Fibroblast of gingiva (primary cell): ENCODE data around the gene POFUT2.

Experiments used
- DNase-seq: peaks from one replicate; pipeline ENCODE4 v3.0.0-alpha.2; 2011; ENCODE audit warnings: low read depth

The POFUT2 gene, protein sequence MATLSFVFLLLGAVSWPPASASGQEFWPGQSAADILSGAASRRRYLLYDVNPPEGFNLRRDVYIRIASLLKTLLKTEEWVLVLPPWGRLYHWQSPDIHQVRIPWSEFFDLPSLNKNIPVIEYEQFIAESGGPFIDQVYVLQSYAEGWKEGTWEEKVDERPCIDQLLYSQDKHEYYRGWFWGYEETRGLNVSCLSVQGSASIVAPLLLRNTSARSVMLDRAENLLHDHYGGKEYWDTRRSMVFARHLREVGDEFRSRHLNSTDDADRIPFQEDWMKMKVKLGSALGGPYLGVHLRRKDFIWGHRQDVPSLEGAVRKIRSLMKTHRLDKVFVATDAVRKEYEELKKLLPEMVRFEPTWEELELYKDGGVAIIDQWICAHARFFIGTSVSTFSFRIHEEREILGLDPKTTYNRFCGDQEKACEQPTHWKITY

DNA sequence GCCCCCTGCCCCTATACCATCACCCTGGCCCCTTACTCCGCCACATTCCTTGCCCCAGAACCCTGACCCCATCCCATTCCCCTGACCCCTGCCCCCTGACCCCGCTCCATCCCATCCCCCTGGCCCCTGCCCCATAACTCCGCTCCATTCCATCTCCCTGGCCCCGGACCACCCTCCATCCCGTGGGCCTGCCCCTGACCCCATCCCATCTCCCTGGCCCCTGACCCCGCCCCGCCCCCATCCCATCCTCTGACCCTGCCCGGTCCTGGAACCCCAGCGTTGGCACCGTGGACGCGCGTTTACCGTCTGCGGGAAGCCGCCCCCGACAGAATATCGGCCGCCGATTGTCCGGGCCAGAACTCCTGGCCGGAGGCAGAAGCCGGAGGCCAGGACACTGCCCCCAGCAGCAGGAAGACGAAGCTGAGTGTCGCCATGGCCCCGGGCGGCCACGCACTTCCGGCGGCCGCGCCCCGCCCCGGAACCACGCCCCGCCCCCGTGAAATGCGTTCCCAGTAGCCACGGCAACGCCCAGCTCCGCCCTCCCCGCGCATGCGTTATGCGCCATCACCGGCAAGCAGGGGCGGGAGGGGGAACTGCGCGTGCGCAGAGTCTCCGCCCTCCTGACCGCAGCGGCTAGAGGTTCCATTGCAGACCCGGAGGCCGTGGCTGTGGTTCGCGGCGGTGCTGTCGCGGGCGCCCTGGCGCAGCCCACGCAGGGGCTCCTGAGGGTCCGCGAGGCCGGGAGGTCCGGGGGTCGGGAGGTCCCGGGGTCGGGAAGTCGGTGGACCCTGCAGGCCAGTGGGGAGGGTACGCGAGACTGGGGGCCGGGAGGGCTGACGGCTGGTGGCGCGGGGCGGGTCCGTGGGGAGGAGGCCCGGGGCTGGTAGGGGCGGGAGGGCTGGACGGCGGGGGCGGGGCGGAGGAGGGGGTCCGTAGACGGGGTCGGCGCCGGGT is at the start of gene POFUT2:
Gene POFUT2 (minus strand): TSS at position 458 of the 954 bp plus-strand sequence. CDS start 24 bp downstream, at position 434.
- DNase-seq, result peak; percentile 92

DNA sequence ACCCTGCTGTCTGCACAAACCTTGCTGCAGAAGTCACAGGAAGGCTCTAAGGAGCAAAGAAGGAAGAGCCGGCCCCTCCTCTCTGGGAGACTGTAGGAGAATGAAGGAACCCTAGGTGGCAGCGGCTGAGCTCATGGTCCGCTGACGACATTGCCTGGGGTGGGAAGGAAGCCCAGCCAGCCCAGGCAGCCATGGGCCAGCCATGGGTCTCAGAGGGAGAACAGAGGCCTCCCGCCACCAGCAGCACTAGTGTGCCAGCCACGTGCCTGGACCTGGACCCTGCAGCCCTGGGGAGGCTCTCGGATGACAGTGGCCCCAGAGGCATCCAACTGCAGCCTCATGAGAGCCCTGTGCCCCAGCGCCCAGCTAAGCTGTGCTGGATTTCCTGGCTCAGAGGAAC is 49.2 kb upstream of the POFUT2 start:
- no peak for DNase-seq

DNA sequence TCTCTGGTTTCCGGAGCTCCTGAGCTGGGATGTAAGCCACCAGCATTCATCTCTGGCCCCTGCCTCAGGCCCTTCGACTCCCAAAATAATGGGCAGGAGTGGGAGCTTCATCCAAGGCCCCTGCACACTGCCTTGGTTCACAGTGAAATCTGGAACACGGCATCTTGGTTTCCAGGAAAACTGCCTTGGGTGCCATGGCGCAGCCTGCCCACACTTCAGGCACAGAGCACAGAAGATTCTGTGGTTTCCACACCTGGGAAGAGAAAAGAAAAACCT is 48.8 kb upstream of the POFUT2 start:
- no peak for DNase-seq

DNA sequence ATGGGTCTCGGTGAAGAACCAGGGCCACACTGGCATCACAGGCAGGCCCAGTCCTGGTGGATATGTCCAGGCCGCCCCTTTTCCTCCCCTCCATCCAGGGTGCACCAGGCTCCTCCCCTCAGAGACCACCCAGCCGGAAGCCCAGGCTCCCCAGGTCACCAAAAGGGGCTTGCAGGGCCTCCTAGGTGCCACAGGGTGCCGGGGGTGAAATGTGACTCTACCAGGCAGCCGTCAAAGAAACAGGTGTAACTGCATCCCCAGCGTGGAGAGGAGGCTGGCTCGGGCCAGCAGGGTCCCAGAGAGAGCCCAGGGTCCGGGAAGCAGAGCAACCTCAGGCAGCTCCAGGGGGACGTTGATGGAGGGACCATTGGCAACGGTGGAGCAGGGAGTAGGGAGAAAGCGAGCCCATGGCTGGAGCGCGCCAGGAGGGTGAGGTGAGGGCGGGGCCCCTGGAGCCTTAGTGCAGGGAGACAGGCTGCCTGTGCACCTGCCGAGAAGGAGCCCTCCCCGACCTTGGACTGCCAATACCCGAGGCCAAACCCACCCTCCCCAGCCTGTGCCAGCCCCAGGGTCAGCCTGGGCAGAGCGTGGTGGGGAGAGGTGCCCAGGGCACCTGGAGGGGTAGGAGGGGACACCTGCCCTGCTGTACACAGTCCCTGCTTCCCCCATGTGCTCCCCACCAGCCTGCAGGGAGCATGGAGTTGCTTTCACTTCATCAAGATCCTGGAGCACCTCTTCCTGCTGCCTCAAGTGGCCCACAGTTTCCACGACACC is 48.3 kb upstream of the POFUT2 start:
- DNase-seq, result no peak

DNA sequence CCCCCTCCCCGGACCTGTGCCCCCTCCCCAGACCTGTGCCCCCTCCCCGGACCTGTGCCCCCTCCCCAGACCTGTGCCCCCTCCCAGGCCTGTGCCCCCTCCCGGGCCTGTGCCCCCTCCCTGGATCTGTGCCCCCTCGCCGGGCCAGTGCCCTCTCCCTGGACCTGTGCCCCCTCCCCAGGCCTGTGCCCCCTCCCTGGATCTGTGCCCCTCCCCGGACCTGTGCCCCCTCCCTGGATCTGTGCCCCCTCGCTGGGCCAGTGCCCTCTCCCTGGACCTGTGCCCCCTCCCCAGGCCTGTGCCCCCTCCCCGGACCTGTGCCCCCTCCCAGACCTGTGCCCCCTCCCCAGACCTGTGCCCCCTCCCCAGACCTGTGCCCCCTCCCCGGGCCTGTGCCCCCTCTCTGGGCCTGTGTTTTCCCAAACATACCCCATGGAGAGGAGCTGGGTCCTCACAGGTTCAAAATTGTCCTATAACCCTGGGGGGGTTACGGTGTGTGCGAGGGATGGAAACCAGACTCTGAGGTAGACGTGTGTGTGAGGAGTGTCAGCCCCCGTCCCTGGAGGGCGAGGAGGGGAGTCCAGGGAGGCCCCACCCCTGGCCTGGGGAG is 47.6 kb upstream of the POFUT2 start:
- DNase-seq, result no peak

DNA sequence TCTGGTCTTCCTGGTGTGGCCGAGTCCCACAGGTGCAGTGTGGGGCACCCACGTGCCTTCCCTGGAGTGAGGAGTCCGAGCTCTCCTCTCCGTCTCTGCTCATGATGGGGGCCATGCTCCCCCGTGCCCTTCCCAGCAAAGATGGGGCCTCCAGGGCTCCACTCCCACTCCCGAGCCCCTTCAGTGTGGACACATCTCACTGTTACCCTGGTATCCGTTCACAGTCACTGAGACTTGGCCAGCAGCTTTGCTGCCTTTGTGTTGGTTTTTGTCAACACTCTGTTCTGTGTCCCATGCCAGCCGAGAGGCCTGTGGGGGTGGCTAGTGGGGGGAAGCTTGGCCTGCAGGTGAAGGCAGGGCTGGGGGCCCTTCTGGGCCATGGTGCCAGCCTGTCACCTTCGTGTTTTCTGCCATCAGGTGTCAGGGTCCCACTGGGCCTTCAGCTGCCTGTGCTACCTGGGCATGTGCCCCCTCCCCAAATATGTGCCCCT is 46.9 kb upstream of the POFUT2 start:
- no peak for DNase-seq

DNA sequence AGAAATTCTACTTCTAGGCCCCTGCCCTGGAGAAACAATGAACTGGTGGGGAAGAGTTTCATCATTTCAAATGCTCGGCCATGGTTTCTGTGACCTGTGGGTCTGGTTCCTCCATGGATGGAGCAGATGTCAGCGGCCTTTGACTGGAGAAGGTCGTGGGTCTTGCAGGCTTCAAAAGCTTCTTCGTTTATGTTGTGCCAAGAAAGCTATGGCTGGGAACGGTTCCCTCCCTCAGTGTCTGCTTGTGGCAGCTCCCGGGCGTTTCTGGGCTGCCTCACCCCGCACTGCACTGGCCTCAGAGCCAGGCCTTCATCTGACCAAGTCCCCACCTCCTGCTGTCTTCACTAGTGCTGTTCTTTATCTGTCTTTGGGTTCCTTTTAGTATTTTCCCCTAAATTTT is 46.4 kb upstream of the POFUT2 start:
- no peak for DNase-seq

DNA sequence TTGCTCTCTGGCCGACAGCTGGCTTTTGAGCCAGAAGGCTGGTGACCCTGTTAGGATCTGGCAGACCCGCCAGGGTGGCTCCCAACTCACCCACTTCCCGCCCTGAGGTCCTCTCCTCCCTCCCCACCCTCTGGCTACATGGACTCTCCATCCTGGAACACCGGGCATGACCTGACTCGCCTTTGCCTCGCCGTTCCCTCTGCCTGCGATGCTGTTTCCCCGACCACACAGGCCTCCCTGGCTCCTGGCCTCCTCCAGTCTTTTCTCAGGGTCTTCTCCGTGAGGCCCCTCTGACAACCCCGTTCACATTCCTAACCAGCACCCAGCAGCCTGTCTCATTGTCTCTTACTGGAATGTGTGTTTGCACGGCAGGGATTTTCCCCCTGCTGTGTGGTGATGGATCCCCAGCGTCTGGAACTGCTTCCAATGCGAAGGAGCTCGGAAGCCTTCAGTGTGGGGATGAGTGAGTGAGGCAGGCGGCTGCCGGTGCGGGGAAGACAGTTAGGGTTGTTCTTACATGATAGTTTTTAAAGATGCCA is 46.0 kb upstream of the POFUT2 start:
- DNase-seq, result no peak

DNA sequence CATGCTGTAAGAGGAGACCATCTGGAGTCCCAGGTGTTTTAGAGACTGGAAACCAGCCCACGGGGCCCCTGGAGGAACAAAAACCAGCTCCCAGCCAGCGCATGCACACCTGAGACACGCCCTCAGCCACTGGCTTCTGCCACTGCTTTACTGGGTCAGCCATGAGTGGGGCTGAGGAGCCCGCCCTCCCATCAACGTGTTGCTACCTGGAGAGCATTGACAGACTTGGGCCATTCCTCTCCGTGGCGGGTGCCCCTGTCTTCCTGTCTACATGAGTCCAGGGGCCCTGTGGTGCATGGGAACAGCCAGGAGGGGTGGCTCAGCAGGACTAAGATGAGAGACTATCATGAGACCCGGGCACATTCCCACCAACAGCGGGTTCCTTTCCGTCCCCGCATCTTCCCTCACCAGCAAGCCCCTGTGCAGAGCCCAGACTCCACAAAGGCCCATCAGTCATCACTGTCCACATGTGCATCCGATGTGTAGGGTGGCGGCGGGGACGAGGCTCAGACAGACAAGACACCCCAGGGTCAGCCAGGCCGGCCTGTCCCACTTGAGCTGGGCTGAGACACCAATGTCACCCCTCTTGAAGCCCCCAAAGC is 45.4 kb upstream of the POFUT2 start:
- DNase-seq, result no peak

DNA sequence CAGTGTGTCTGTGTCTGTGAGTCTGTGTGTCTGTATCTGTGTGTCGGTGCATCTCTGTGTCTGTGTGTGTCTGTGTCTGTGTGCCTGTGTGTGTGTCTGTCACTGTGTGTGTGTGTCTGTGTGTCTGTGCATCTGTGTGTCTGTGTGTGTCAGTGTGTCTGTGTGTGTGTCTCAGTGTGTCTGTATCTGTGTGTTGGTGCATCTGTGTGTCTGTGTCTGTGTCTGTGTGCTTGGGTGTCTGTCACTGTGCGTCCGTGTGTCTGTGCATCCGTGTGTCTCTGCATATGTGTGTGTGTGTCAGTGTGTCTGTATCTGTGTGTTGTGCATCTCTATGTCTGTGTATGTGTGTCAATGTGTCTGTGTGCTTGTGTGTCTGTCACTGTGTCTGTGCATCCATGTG is 44.7 kb upstream of the POFUT2 start:
- no peak for DNase-seq

DNA sequence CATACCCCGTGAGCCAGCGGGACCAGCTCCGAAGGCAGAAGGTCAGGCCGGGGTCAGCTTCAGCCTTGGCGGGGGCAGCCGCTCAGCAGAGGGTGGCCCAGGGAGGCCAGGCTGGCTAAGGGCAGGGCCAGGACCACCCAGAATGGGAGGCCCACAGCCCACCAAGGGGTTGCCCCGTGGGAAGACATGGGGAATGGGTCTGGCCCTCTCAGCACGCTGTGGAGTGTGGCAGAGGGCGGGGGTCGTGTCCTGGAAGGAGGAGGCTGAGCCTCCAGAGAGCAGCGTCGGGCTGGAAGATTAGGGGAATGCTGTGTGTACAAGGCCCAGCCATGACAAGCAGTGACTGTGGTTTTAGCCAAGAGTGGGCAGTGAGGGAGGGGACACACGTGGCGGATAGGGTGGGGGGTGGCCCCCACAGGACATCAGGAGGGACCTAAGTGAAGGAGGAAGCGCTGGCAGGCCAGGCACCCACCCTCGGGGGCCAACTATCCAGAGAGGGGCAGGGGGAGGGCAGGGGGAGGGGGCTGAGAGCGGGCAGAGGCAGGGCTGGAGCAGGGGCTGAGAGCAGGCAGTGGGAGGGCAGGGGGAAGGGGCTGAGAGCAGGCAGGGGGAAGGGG is 43.9 kb upstream of the POFUT2 start:
- no peak for DNase-seq

DNA sequence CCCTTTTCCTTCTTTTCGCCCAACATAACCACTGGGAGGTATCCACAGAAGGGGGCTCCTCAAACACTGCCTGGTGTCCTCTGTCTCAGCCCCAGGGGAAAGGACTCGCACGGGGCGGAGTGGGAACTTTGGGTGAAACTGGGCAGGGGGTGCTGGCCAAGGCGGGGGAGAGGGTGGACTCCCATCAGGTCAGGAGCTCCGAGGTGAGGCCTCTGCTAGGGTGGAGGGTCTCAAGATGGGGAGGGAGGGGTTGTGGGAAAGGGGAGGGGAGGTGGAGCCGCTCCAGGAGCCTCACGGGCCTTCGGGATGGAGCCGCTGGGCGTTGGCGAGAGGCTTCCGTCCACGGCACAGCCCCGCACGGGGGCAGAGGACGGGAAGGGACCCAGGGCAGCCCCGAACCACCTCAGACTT is 43.2 kb upstream of the POFUT2 start:
- DNase-seq, result no peak

DNA sequence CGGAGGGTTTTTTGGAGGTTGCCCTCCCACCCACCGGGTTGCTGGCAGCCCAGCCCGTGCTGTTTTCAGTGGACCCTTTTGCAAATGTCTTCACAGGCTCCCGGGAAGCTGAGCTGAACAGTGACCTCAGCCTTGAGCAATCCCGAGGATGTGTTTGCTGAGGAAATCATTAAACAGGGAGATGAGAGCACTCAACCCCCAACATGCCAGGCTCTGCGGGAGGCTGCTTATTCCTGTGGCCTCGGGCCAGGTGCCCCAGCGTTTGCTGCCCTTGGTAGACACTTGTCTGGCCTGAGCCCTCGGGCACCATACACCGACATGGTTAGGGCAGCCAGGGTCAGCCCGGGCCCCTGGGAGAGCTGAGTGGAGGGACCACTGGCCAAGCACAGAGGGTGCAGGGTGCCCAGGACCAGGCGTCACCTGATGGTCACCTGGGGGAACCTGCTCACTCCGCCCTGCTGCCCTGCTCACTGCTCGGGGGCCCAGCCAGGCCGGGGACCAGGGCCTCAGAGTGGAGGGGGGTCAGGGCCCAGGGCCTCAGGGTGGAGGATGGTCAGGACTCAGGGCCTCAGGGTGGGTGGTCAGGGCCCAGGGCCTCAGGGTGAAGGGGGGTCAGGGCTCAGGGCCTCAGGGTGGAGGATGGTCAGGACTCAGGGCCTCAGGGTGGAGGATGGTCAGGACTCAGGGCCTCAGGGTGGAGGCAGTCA is 42.5 kb upstream of the POFUT2 start:
- DNase-seq, result peak; percentile 86

DNA sequence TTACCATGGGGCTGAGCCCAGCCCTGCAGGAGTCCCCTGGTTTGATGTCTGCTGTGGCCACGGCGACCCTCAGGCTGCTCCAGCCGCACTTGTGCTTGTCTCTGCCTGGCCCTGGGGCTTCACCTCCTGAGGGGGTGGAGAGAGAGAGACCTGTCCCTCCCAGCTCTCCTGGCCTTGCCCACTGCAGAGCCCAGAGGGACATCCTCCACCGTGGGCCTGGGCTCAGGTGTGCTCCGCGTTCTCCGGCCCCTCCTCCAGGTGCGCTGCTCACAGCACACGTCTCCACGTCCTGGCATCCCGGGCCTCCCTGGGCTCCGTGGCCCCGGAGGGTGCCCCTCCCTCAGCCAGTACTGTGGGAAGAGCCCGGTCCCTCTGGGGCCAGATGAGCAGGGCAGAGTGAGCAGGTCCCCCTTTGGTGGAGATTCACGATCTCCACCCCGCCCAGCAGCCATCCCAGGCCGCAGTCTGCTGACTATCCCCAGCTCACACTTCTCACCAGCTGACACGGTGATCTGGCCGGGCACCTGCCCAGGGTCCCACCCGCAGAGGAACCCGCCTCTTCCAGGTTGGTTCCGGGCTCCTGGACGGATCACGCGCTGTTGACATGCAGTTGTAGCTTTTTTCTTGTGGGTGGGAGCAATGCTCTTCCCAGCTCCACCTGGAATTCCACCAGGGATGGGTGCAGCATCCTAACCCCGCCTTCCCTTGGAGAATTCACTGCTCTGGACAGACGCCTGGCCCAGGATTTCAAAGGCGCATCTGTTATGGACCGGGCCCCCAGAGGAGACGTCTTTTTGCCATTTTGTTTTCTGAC is 41.8 kb upstream of the POFUT2 start:
- no peak for DNase-seq

DNA sequence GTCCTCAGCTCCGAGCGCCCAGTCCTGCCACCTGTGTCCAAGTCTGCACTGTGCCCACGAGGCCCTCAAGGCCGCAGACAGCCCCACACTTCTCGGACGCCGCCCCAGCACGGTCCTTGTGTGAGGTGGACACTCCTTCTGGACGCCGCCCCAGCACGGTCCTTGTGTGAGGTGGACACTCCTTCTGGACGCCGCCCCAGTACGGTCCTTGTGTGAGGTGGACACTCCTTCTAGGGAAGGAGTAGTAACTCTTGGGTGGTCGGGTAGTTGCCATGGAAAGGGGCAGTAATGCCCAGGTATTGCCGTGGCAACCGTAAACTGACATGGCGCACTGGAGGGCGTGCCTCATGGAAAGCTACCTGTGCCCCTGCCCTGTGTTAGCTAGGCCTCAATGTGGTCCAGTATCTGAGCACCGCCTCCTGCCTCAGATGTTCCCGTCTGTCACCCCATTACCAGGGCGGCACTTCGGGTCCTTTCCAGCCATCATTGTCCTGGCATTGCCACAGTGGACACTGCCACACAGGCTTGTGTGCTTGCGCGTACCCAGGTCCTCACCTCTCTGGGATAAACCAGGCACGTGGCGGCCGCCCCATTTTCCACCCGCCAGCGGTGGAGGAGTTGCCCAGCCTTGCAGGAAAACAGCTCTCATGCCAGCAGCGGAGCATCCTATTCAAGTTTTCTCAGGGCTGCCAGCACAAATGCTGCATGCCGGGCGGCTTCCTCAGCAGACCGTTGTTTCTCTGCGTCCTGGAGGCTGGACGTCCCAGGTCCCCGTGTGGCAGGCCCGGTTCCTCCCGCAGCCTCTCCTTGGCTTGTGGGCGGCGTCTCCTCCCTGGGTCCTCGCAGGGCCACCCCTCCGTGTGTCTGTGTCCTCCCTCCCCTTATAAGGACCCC is 40.8 kb upstream of the POFUT2 start:
- no peak for DNase-seq

DNA sequence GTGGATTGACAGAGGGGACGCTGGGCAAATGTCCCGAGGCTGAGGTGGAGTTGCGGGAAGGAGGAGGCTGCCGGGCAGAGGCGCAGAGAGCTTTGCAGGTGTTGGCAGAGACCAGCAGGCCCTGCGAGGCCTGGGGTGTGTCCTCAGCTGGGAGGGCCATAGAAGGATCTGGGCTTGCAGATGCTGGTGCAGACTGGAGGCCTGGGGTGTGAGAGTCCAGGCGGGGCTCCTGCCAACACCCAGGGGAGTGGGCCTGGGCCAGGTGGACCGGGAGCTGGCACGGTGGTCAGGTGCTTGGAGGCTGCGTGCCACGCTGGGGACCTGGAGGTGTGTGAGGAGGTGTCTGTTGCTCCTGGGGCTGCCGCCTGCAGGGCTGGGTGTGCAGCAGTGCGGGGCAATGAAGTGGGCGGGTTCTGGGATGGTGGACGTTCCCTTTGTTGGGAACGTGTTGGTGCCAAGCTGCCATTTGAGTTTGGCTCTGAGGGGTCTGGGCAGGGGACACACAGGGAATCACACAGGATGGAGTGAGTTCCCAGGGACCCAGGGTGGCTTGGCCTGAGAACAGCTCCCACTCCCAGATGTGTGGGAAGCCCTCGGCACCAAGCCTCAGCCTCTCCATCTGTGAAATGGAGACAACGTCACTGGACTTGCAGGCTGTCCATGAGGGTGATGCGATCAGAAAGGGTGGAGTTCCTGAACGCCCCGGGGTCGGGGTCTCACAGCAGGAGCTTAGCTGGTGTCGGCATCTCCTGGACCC is 39.9 kb upstream of the POFUT2 start:
- DNase-seq, result no peak

DNA sequence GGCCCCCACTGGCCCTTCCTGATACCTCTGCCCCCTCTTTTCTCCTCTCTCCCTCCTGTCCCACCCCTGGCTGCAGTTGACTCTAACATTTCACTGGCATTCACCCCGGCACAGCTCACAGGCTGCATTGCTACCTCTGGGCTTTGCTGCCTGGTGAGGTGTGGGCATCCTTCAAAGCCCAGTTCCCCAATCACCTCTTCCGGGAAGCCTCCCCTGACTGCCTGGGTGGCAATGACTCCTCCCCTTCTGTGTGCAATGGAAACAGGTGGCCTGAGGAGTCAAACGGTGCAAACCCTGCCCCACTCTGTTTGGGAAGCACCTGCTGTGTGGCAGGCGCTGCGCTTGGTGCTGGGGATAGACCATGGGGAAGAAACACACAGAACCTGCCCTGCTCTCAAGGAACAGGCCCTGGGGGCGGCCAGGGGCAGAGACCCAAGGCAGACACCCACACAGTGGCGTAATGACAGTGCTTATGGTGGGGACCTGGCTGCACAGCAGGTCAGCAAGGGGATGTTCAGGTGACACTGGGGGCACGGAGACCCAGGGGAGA is 39.3 kb upstream of the POFUT2 start:
- no peak for DNase-seq
